Psoas muscle (tissue), 8 donors: ENCODE data around the gene GKN2. TPM values are rescaled to one million over a fixed set of nuclear protein-coding genes. Genes with fewer than 3 reads are reported as not detected.
A peak's percentile ranks its signal among the peaks of the same experiment; 100 is the strongest.

ENCODE experiments used
- ATAC-seq, 4 donors: fragments of 200-7000 bp; cut with Tn5 transposase; one replicate each; pipeline ENCODE4 v1.9.1; 2020; ENCODE audit warnings: moderate library complexity in 3 of 4, mild to moderate bottlenecking in 2 of 4
- DNase-seq, 2 donors: peaks; one replicate each; pipeline ENCODE4 v3.0.0-alpha.2; 2020
- H3K27ac ChIP-seq: fragments of 200-600 bp; one replicate; pipeline ENCODE4 v1.8.0; 2022
- H3K27me3 ChIP-seq, 3 donors: fragments of 200-600 bp in 1 of 3; one replicate each; pipeline versions ENCODE4 v1.6.1 to v1.8.0; 2013 to 2022; ENCODE audit warnings: low read length in 2 of 3, mild to moderate bottlenecking in 2 of 3, moderate library complexity in 1 of 3; ENCODE audit not compliant: insufficient read depth in 3 of 3
- H3K36me3 ChIP-seq, 2 donors: fragments of 200-600 bp in 1 of 2; one replicate each; pipeline versions ENCODE4 v1.6.1 to v1.8.0; 2013 to 2022; ENCODE audit warnings: low read depth in 1 of 2, mild to moderate bottlenecking in 1 of 2, moderate library complexity in 1 of 2; ENCODE audit not compliant: insufficient read depth in 1 of 2
- H3K4me1 ChIP-seq: fragments of 200-600 bp; one replicate; pipeline ENCODE4 v1.8.0; 2022
- H3K4me3 ChIP-seq: fragments of 200-600 bp; one replicate; pipeline ENCODE4 v1.8.0; 2022; ENCODE audit warnings: mild to moderate bottlenecking
- H3K9me3 ChIP-seq: fragments of 200-600 bp; one replicate; pipeline ENCODE4 v1.8.0; 2022
- CTCF ChIP-seq: fragments of 200-600 bp; IDR thresholded peaks from one replicate; pipeline ENCODE4 v1.8.0; 2022; ENCODE audit warnings: antibody characterized with exemption
- WGBS, 3 donors: extraction: QIAGEN DNeasy Blood & Tissue Kit; methylation state at CpG; one replicate each; pipeline versions ENCODE4 v1.1.6 to v1.1.7; 2013; 5-methylcytosine and 5-hydroxymethylcytosine counted together
- intact Hi-C, 2 donors: fragments of 100-400 bp; cut with DNase I; formaldehyde crosslinking; loops; one replicate each; pipeline versions ENCODE4 v1.11.0 to v1.14.2; 2022
- polyA plus RNA-seq, 3 donors: library from polyadenylated mRNA; stranded (reverse); fragments of 200-250 nt; gene quantifications; one replicate each; pipeline ENCODE4 v1.2.3, GENCODE V29; 2013
- total RNA-seq, 4 donors: library from RNA; stranded (reverse); fragmentation: NEBNext Ultra II Directional in 2 of 4; extraction: Animal tissue kit (Norgen Biotek cat#: 25700) in 2 of 4; gene quantifications; one replicate each; pipeline versions ENCODE4 v1.2.1 to v1.2.4, GENCODE V29; 2021 to 2023
- donor health status: healthy with polysubstance abuse.
- donor health status: DM: no; HTN: no; CAD: no; lungs with moderate emphysema.
- donor health status: Bipolar disorder and iron deficiency.
- donor health status: healthy.
- donor health status: DM: yes; HTN: yes; CAD: no.
- donor health status: DM: no; HTN: no; CAD: no.
- donor health status: DM: no; HTN: no; CAD: no.
- donor health status: DM: yes; HTN: yes; CAD: no.

The GKN2 gene
- total and polyA plus RNA-seq, 7 donors, result not detected

- no peaks in the 10 kb centered on the region for H3K9me3 ChIP-seq
- H3K4me1 ChIP-seq, result no peaks in the 10 kb centered on the region
- intact Hi-C loops, result no loop called here
- ATAC-seq, result no peak
- TF ChIP-seq CTCF, result no peak
- WGBS, 3 donors, result 68 to 71% (median 71%) methylated on average over 4 of the region's 4 CpGs
- no peak overlapping the region for H3K4me3 ChIP-seq
- no peaks in the 10 kb centered on the region for H3K27me3 ChIP-seq
- no peaks in the 10 kb centered on the region for H3K36me3 ChIP-seq
- no peak overlapping the region for H3K27ac ChIP-seq
- DNase-seq, result no peak
These were observed 794 bp downstream of the GKN2 start for GRCh38 chr2:68951899-68952298.

- Histone ChIP-seq H3K4me3 (no peak overlapping the region), H3K27ac (no peak overlapping the region), H3K36me3 (no peaks in the 10 kb centered on the region), H3K27me3 (no peaks in the 10 kb centered on the region), H3K9me3 (no peaks in the 10 kb centered on the region), H3K4me1 (no peaks in the 10 kb centered on the region)
- intact Hi-C loops, result no loop called here
- ATAC-seq (no peak), DNase-seq (no peak)
- WGBS, 3 donors, result 73 to 91% (median 74%) methylated on average over 1 of the region's 1 CpG
- TF ChIP-seq CTCF, result no peak
These were observed 4.0 kb downstream of the GKN2 start for GRCh38 chr2:68948710-68949109.

- H3K4me3 ChIP-seq, result no peak overlapping the region
- H3K4me1 ChIP-seq, result no peaks in the 10 kb centered on the region
- no peak for DNase-seq
- TF ChIP-seq CTCF, result no peak
- H3K9me3 ChIP-seq, result no peaks in the 10 kb centered on the region
- no peak for ATAC-seq
- no peak overlapping the region for H3K27ac ChIP-seq
- 71 to 76% (median 72%) methylated on average over 3 of the region's 3 CpGs for WGBS, 3 donors
- no peaks in the 10 kb centered on the region for H3K36me3 ChIP-seq
- intact Hi-C loops, result no loop called here
- no peaks in the 10 kb centered on the region for H3K27me3 ChIP-seq
These were observed 6.6 kb downstream of the GKN2 start for GRCh38 chr2:68946117-68946516.

- peak; percentile 65 for TF ChIP-seq CTCF
- no peaks in the 10 kb centered on the region for H3K36me3 ChIP-seq
- WGBS, 3 donors, result 39 to 40% (median 39%) methylated on average over 27 of the region's 27 CpGs
- H3K4me3 ChIP-seq, result no peak overlapping the region
- H3K9me3 ChIP-seq, result peaks cover 3% of the 10 kb centered on the region
- intact Hi-C loops, result loop anchor here in 1 of 2 donors (5.0 kb wide), 1 partner anchor 363 kb away; no protein-coding TSS in a partner anchor
- H3K27me3 ChIP-seq, result no peaks in the 10 kb centered on the region
- ATAC-seq, result peak; percentile 28 to 77 (median 64)
- no peak overlapping the region for H3K27ac ChIP-seq
- peak; percentile 19 to 54 for DNase-seq
- no peaks in the 10 kb centered on the region for H3K4me1 ChIP-seq
These were observed 8.8 kb downstream of the GKN2 start for GRCh38 chr2:68943581-68944568.
